Measurements from ENCODE around the gene CCL27.

DNA sequence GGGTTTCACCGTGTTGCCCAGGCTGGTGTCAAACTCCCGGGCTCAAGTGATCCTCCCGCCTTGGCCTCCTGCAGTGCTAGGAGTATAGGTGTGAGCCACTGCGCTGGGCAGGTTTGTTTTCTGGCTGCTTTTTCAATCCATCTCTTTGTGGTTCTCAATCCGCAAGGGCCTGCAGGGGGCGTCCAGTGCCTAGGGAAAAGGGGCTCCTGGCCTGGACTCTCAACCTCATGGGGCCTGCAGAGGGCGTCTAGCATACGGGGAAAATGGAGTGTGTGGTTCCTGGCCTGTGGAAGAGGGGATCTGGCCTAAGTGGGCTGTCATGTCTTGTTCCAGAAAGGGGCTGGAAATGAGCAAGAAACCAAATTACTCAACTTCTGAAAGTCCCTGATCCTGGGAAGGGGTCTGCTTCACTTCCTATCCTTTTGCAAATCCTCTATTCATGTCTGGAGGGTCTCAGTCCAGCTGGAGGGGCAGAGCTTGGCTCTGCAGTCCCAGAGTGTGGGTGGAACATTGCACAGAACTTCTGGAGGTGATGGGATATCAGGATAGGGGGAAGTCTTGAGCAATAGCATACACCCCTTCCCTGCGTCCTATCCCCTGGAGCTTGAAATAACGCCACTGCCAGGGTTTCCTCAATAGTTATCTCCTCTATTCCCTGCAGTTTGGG, 12.7 kb upstream of the CCL27 start:
- TF ChIP-seq, protein P1, sequence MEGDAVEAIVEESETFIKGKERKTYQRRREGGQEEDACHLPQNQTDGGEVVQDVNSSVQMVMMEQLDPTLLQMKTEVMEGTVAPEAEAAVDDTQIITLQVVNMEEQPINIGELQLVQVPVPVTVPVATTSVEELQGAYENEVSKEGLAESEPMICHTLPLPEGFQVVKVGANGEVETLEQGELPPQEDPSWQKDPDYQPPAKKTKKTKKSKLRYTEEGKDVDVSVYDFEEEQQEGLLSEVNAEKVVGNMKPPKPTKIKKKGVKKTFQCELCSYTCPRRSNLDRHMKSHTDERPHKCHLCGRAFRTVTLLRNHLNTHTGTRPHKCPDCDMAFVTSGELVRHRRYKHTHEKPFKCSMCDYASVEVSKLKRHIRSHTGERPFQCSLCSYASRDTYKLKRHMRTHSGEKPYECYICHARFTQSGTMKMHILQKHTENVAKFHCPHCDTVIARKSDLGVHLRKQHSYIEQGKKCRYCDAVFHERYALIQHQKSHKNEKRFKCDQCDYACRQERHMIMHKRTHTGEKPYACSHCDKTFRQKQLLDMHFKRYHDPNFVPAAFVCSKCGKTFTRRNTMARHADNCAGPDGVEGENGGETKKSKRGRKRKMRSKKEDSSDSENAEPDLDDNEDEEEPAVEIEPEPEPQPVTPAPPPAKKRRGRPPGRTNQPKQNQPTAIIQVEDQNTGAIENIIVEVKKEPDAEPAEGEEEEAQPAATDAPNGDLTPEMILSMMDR (IDR thresholded peaks at IDR 0.05; ENCODE audit: low read depth, low read length, poor library complexity, severe bottlenecking), result peak; percentile 97
- TF ChIP-seq EZH2phosphoT487 (IDR thresholded peaks at IDR 0.05; ENCODE audit: borderline replicate concordance, low read length), result no peak
